ENCODE measurements around the gene SLC18A3. TPM values are rescaled to one million over a fixed set of nuclear protein-coding genes. Genes with fewer than 3 reads are reported as not detected.

Gene SLC18A3
- polyA plus RNA-seq, 1 of the 3 experiments (the other 2 are of a cell fraction), result 1.7 TPM

DNA sequence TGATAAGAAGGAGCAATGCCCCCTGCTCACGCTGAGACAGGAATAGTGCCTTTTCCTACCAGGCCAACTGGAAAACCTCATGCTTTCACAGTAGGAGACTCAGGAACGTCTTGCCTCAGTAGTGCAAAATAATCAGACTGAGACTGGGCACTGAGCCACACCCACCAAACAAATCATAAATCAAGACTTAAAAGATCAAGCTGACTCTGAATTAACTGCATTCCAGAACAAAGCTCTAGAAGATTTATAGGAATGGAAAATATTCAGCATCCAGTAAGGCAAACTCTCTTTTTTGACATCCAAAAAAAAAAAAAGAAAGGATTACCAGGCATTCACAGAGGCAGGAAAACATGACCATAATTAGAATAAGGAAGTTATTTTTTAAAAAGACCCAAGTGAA lies 30.5 kb upstream of the SLC18A3 start:
- POLR2A ChIA-PET, result no interaction called here
- no peaks in the 10 kb centered on the region for H3K9me2 ChIP-seq
- H4K20me1 ChIP-seq (ENCODE audit: insufficient read depth), result no peaks in the 10 kb centered on the region
- H3K79me2 ChIP-seq (ENCODE audit: insufficient read depth), result no peaks in the 10 kb centered on the region
- H3K27ac ChIP-seq (ENCODE audit: low read depth in 2 of 2, low read length in 1 of 2), result no peak overlapping the region
- H3K4me3 ChIP-seq (ENCODE audit: low read depth in 2 of 2, low read length in 1 of 2), result no peak overlapping the region
- DNase-seq, result no peak
- H3K9ac ChIP-seq, result no peak overlapping the region
- no peak overlapping the region for H2AFZ ChIP-seq (ENCODE audit: low read depth)
- 59% methylated on average over 2 of the region's 2 CpGs for WGBS (ENCODE audit: low lambda C conversion rate)
- H3K9me3 ChIP-seq, result no peaks in the 10 kb centered on the region
- no peak for TF ChIP-seq FOXM1 (IDR thresholded peaks at IDR 0.05; ENCODE audit: low read depth)
- TF ChIP-seq, protein P1, sequence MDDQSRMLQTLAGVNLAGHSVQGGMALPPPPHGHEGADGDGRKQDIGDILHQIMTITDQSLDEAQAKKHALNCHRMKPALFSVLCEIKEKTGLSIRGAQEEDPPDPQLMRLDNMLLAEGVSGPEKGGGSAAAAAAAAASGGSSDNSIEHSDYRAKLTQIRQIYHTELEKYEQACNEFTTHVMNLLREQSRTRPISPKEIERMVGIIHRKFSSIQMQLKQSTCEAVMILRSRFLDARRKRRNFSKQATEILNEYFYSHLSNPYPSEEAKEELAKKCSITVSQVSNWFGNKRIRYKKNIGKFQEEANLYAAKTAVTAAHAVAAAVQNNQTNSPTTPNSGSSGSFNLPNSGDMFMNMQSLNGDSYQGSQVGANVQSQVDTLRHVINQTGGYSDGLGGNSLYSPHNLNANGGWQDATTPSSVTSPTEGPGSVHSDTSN (IDR thresholded peaks at IDR 0.05), result peak; percentile 29; the same call in 1 of the 2 replicates
- CTCF ChIA-PET, result interaction anchor here (1.0 to 1.8 kb wide), 3 partner anchors 13 to 15 kb away, joined by 3 to 8 read pairs (median 4); no protein-coding TSS in a partner anchor
- H3K27me3 ChIP-seq (ENCODE audit: insufficient read depth), result no peaks in the 10 kb centered on the region
- no peaks in the 10 kb centered on the region for H3F3A ChIP-seq (replicated peaks; ENCODE audit: insufficient read depth)
- H3K36me3 ChIP-seq (replicated peaks in 1 of 2; ENCODE audit: control insufficient read depth in 1 of 2, insufficient read depth in 2 of 2, low read length in 1 of 2), result no peaks in the 10 kb centered on the region
- no peak overlapping the region for H3K4me2 ChIP-seq
- no peaks in the 10 kb centered on the region for H3K4me1 ChIP-seq (ENCODE audit: control insufficient read depth in 1 of 2, insufficient read depth in 2 of 2, low read depth in 1 of 2, low read length in 1 of 2)

DNA sequence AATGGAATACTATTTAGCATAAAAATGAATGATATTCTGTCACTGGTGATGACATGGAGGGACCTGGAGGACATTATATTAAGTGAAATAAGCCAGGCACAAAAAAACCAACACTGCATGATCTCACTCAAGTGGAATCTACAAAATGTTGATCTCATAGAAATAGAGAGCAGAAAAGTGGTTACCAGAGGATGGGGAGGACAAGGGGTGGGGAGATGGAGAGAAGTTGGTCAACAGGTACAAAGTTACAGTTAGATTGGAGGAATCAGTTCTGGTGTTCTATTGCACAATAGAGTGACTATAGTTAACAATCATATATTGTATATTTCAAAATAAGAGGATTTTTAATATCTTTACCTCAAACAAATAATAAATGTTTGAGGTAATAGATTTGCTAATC lies 24.7 kb upstream of the SLC18A3 start:
- no peaks in the 10 kb centered on the region for H3K9me3 ChIP-seq
- H3K36me3 ChIP-seq (replicated peaks in 1 of 2; ENCODE audit: control insufficient read depth in 1 of 2, insufficient read depth in 2 of 2, low read length in 1 of 2), result no peaks in the 10 kb centered on the region
- H2AFZ ChIP-seq (ENCODE audit: low read depth), result no peak overlapping the region
- CTCF ChIA-PET, result no interaction called here
- H3K4me2 ChIP-seq, result no peak overlapping the region
- H3K27me3 ChIP-seq (ENCODE audit: insufficient read depth), result no peaks in the 10 kb centered on the region
- H3K9me2 ChIP-seq, result no peaks in the 10 kb centered on the region
- no peak for DNase-seq
- TF ChIP-seq, protein P1 (IDR thresholded peaks at IDR 0.05), result peak; percentile 27; the same call in 1 of the 2 replicates
- TF ChIP-seq NRF1 (IDR thresholded peaks at IDR 0.05; ENCODE audit: low read depth, low read length) (no peak), FOXM1 (IDR thresholded peaks at IDR 0.05; ENCODE audit: low read depth) (no peak), TCF12 (IDR thresholded peaks at IDR 0.05) (peak; percentile 64), SMC3 (IDR thresholded peaks at IDR 0.05; ENCODE audit: low read depth, low read length) (no peak)
- no peaks in the 10 kb centered on the region for H3K79me2 ChIP-seq (ENCODE audit: insufficient read depth)
- no peaks in the 10 kb centered on the region for H4K20me1 ChIP-seq (ENCODE audit: insufficient read depth)
- H3K27ac ChIP-seq (ENCODE audit: low read depth in 2 of 2, low read length in 1 of 2), result no peak overlapping the region
- H3F3A ChIP-seq (replicated peaks; ENCODE audit: insufficient read depth), result no peaks in the 10 kb centered on the region
- no peaks in the 10 kb centered on the region for H3K4me1 ChIP-seq (ENCODE audit: control insufficient read depth in 1 of 2, insufficient read depth in 2 of 2, low read depth in 1 of 2, low read length in 1 of 2)
- no peak overlapping the region for H3K9ac ChIP-seq
- no peak overlapping the region for H3K4me3 ChIP-seq (ENCODE audit: low read depth in 2 of 2, low read length in 1 of 2)
- POLR2A ChIA-PET, result no interaction called here

DNA sequence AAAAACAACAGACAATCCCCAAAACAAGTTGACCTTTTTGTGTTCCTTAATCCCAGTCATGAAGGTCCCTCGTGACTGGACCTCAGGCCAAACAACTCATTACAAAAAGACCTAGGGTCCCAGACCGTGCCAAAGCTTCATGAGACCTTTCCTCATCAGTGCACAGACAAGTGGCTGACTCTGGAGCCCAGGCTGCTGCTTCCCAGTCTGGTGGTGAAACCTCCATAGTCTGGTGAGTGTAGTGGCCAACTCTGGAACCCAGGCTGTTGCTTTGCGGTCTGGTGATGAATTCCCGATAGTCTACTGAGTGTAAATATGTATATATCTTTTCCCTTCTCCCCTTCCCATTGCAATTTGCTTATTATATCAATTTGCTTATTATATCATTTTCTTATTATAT lies 22.1 kb upstream of the SLC18A3 start:
- WGBS (ENCODE audit: low lambda C conversion rate), result 64% methylated on average over 4 of the region's 4 CpGs
- Histone ChIP-seq H3K9me3 (no peaks in the 10 kb centered on the region), H4K20me1 (ENCODE audit: insufficient read depth) (no peaks in the 10 kb centered on the region), H3K36me3 (replicated peaks in 1 of 2; ENCODE audit: control insufficient read depth in 1 of 2, insufficient read depth in 2 of 2, low read length in 1 of 2) (no peaks in the 10 kb centered on the region), H3K4me3 (ENCODE audit: low read depth in 2 of 2, low read length in 1 of 2) (no peak overlapping the region), H3F3A (replicated peaks; ENCODE audit: insufficient read depth) (no peaks in the 10 kb centered on the region), H3K9me2 (no peaks in the 10 kb centered on the region), H3K79me2 (ENCODE audit: insufficient read depth) (no peaks in the 10 kb centered on the region), H3K27me3 (ENCODE audit: insufficient read depth) (no peaks in the 10 kb centered on the region), H3K27ac (ENCODE audit: low read depth in 2 of 2, low read length in 1 of 2) (no peak overlapping the region), H3K4me1 (ENCODE audit: control insufficient read depth in 1 of 2, insufficient read depth in 2 of 2, low read depth in 1 of 2, low read length in 1 of 2) (no peaks in the 10 kb centered on the region; a peak in 1 of 4 replicates), H2AFZ (ENCODE audit: low read depth) (no peak overlapping the region), H3K9ac (no peak overlapping the region), H3K4me2 (no peak overlapping the region)
- POLR2A ChIA-PET, result no interaction called here
- TF ChIP-seq RFX5 (IDR thresholded peaks at IDR 0.05; ENCODE audit: low read length), result no peak
- no peak for TF ChIP-seq POLR2AphosphoS5 (IDR thresholded peaks at IDR 0.05; ENCODE audit: low read depth, low read length)
- TF ChIP-seq FOSL2 (IDR thresholded peaks at IDR 0.05; ENCODE audit: borderline replicate concordance, low read depth), result no peak
- TF ChIP-seq TEAD4 (IDR thresholded peaks at IDR 0.05; ENCODE audit: borderline replicate concordance, insufficient read depth), result no peak
- no peak for DNase-seq
- CTCF ChIA-PET, result no interaction called here
